Activated CD4-positive, alpha-beta T cell treated with anti-CD3 and anti-CD28 coated beads, Interleukin-10, Interleukin-2, amounts not matched to agents 100 ng/mL and 50 ng/mL, durations not matched to agents 16 hours and 8 hours (primary cell): ENCODE results near the gene NRM.
"Not testable (repeated sequence)": the region's sequence is repeated elsewhere in the genome, so short reads cannot be mapped to it uniquely, and the experiment has no call there.

Experiments
- DNase-seq: peaks from one replicate; pipeline ENCODE4 v3.0.0-alpha.2; 2020

Gene NRM

GRCh38 chr6:30664994-30665767 lies 25.6 kb downstream of the NRM start:
- no peak for DNase-seq

- DNase-seq = not testable (repeated sequence)
These were observed 32.9 kb downstream of the NRM start for GRCh38 chr6:30657922-30658321.

- no peak for DNase-seq
These were observed 33.3 kb downstream of the NRM start for GRCh38 chr6:30657454-30657853.

- DNase-seq = no peak
These were observed 34.3 kb downstream of the NRM start for GRCh38 chr6:30656513-30656912.

GRCh38 chr6:30655743-30656094 lies 35.1 kb downstream of the NRM start:
- DNase-seq = no peak

- no peak for DNase-seq
These were observed 35.7 kb downstream of the NRM start for GRCh38 chr6:30654798-30655742.

GRCh38 chr6:30651143-30651542 lies 39.6 kb downstream of the NRM start:
- no peak for DNase-seq

GRCh38 chr6:30647242-30648116 lies 43.3 kb downstream of the NRM start:
- peak; percentile 84 for DNase-seq

- peak; percentile 97 for DNase-seq
These were observed 44.1 kb downstream of the NRM start, which contains the start of gene C6orf136 for GRCh38 chr6:30646450-30647241. Gene C6orf136, plus strand, starts transcription at chr6:30647133. Its CDS starts 99 bp downstream, at chr6:30647232.

GRCh38 chr6:30645989-30646388 lies 44.8 kb downstream of the NRM start:
- DNase-seq = no peak

GRCh38 chr6:30644769-30645168 lies 46.0 kb downstream of the NRM start:
- no peak for DNase-seq

- DNase-seq = no peak
These were observed 47.1 kb downstream of the NRM start for GRCh38 chr6:30643656-30644055.

- no peak for DNase-seq
These were observed 49.7 kb downstream of the NRM start for GRCh38 chr6:30641048-30641447.

GRCh38 chr6:30640481-30640880 lies 50.3 kb downstream of the NRM start:
- DNase-seq = no peak
